ENCODE results near the gene TSEN2.

Gene TSEN2

DNA sequence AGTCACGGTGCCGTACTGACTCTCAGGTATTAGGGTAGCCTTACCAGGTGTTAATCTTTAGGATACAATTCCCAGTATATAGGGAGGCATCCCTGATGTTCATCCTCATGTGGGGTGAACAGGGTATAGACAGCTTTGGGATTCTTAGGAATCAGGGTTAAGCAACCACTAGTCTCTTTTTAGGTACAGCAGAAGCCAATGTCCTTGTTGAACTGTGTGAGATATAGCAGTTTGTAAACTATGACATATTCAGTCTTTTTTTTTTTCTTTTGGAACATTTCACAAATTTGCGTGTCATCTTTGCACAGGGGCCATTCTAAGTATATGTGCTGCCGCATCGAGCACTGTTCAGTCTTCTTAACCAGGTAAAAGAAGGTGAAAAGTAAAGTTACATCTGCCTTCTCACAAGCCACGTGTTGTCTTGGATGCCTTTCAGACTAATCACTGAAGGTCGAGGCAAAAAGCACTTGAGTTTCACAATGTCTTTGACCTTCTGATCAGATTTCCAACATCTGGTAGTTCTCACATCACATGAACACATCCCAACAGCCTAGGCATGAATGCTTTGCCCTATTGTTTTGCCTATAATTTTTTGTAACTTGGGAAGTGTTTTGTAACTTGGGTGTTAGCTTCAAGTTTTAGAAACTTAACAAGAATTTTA, 17.2 kb downstream of the TSEN2 start:
- DNase-seq = no peak
- Histone ChIP-seq H3K27ac (no peak overlapping the region), H3K27me3 (replicated peaks) (no peaks in the 10 kb centered on the region), H3K4me3 (ENCODE audit: low read depth, low read length) (no peak overlapping the region), H3K36me3 (replicated peaks) (peaks cover 9% of the 10 kb centered on the region)
- in situ Hi-C loops (cut with HindIII; ENCODE audit: low pct_ligation_motif_present, low sequenced_read_pairs) = no loop called here
- TF ChIP-seq, protein P1, sequence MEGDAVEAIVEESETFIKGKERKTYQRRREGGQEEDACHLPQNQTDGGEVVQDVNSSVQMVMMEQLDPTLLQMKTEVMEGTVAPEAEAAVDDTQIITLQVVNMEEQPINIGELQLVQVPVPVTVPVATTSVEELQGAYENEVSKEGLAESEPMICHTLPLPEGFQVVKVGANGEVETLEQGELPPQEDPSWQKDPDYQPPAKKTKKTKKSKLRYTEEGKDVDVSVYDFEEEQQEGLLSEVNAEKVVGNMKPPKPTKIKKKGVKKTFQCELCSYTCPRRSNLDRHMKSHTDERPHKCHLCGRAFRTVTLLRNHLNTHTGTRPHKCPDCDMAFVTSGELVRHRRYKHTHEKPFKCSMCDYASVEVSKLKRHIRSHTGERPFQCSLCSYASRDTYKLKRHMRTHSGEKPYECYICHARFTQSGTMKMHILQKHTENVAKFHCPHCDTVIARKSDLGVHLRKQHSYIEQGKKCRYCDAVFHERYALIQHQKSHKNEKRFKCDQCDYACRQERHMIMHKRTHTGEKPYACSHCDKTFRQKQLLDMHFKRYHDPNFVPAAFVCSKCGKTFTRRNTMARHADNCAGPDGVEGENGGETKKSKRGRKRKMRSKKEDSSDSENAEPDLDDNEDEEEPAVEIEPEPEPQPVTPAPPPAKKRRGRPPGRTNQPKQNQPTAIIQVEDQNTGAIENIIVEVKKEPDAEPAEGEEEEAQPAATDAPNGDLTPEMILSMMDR (IDR thresholded peaks at IDR 0.05; ENCODE audit: low read depth, low read length, missing control alignments) = no peak

DNA sequence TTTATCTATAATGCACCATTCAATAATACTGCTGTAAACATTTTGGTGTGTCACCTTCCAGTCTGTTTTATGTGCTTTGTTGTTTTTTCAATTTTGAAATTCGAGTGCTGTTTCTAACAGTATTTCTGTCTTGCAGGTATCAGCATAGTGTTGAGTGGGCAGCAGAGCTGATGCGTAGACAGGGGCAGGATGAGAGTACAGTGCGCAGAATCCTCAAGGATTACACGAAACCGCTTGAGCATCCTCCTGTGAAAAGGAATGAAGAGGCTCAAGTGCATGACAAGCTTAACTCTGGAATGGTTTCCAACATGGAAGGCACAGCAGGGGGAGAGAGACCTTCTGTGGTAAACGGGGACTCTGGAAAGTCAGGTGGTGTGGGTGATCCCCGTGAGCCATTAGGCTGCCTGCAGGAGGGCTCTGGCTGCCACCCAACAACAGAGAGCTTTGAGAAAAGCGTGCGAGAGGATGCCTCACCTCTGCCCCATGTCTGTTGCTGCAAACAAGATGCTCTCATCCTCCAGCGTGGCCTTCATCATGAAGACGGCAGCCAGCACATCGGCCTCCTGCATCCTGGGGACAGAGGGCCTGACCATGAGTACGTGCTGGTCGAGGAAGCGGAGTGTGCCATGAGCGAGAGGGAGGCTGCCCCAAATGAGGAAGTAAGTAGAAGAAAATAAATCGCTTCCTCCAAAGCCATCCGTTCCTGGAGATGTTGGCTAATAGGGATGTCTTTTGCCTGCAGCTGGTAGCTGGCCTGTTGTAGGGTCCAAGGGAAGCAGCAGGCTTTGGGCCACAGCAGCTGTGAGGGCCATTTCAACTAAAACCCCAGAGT, 19.1 kb downstream of the TSEN2 start:
- Histone ChIP-seq H3K4me3 (ENCODE audit: low read depth, low read length) (no peak overlapping the region), H3K36me3 (replicated peaks) (peaks cover 5% of the 10 kb centered on the region), H3K27me3 (replicated peaks) (no peaks in the 10 kb centered on the region), H3K27ac (no peak overlapping the region)
- DNase-seq = no peak
- TF ChIP-seq, protein P1 (IDR thresholded peaks at IDR 0.05; ENCODE audit: low read depth, low read length, missing control alignments) = no peak
- in situ Hi-C loops (cut with HindIII; ENCODE audit: low pct_ligation_motif_present, low sequenced_read_pairs) = no loop called here

DNA sequence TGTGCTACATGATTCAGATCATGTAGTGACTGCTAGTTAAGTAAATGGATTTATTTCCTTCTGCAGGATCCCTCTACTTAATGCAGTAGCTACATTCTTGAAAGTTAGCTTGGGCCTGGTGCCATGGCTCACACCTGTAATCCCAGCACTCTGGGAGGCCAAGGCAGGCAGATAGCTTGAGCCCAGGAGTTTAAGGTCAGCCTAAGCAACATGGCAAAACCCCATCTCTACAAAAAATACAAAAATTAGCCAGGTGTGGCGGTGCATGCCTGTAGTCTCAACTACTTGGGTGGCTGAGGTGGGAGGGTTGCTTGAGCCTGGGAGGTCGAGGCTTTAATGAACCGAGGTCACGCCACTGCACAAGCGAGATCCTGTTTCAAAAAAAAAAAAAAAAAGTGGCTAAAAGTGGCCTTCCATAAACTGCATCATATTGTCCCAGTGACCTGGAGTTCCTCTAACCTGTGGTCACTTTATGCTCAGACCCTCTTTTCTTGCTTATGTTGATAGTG, 22.0 kb downstream of the TSEN2 start:
- H3K27ac ChIP-seq = no peak overlapping the region
- no peak overlapping the region for H3K4me3 ChIP-seq (ENCODE audit: low read depth, low read length)
- in situ Hi-C loops (cut with HindIII; ENCODE audit: low pct_ligation_motif_present, low sequenced_read_pairs) = no loop called here
- no peaks in the 10 kb centered on the region for H3K36me3 ChIP-seq (replicated peaks)
- no peak for DNase-seq
- TF ChIP-seq, protein P1 (IDR thresholded peaks at IDR 0.05; ENCODE audit: low read depth, low read length, missing control alignments) = no peak
- no peaks in the 10 kb centered on the region for H3K27me3 ChIP-seq (replicated peaks)

DNA sequence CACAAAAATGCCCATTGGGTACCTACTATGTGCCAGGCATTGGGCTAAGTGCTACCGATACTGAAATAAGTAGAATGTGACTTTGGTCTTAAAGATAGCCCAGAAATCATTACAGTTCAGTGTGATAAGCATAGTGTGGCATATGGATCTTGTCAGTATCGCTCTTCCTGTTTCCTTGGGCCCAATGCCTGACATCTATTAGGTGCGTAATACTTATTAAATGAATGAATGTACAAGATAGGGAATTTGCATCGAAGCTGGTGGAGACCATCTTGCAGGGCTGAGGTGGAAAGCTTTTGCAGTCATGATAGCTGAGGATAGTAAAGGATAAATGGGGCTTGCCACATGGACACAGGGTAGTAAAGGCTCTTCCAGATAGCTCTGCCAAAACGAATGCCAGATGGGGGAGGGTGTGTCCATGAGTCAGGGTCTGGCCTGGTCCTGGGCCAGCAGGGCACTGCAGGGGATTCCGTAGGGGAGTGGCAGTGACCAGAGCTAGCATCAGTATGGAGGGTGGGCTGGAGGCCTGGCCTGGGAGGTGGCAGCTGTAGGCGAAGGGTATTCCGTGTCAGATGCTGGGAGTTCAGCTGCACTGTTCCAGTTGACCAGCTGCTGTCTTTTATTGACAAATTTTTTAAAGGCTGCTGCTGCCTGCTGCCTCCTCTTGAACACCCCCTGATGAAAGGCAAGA, 23.5 kb downstream of the TSEN2 start:
- peak overlapping the region; percentile 77 for H3K27ac ChIP-seq
- no peaks in the 10 kb centered on the region for H3K36me3 ChIP-seq (replicated peaks)
- peak; percentile 37 for DNase-seq

DNA sequence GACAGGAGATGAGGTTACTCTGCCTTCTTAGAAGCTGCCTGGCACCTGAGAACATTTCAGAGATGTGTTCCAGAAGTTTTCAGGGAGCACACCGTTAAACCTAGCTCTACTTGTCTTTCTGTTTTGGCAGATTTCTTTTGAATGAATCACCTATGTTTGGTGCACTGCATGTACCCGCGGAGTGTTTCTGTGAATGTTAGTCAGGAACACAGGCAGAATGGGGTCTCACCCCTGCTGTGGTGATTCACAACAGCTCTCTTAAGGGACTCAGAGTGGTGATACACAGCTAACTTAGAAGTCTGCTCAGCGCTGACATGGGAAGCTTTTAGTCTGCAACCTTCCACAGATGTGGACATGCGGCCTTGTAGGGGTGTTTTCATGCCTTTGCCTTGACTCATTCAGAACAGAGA, 24.0 kb downstream of the TSEN2 start:
- in situ Hi-C loops (cut with HindIII; ENCODE audit: low pct_ligation_motif_present, low sequenced_read_pairs) = no loop called here
- H3K4me3 ChIP-seq (ENCODE audit: low read depth, low read length) = peak overlapping the region; percentile 36
- peak; percentile 98 for DNase-seq
- no peaks in the 10 kb centered on the region for H3K27me3 ChIP-seq (replicated peaks)
- no peaks in the 10 kb centered on the region for H3K36me3 ChIP-seq (replicated peaks)
- TF ChIP-seq, protein P1 (IDR thresholded peaks at IDR 0.05; ENCODE audit: low read depth, low read length, missing control alignments) = no peak
- peak overlapping the region; percentile 77 for H3K27ac ChIP-seq

More for the DNA sequence above, 23.5 kb downstream of the TSEN2 start:
- in situ Hi-C loops (cut with HindIII; ENCODE audit: low pct_ligation_motif_present, low sequenced_read_pairs) = no loop called here
- Histone ChIP-seq H3K27me3 (replicated peaks) (no peaks in the 10 kb centered on the region), H3K4me3 (ENCODE audit: low read depth, low read length) (peak overlapping the region; percentile 36)
- TF ChIP-seq, protein P1 (IDR thresholded peaks at IDR 0.05; ENCODE audit: low read depth, low read length, missing control alignments) = no peak

All from brain microvascular endothelial cell (primary cell).